GM18511 (cell line): ENCODE data around the gene RXFP1.
"Not testable (repeated sequence)": the region's sequence is repeated elsewhere in the genome, so short reads cannot be mapped to it uniquely, and the experiment has no call there.

Source experiments
- ATAC-seq: cut with Tn5 transposase; IDR thresholded peaks from one replicate; pipeline ENCODE4 v1.9.1; 2021; ENCODE audit warnings: mild to moderate bottlenecking, moderate library complexity; ENCODE audit not compliant: unreplicated experiment

RXFP1 gene

DNA sequence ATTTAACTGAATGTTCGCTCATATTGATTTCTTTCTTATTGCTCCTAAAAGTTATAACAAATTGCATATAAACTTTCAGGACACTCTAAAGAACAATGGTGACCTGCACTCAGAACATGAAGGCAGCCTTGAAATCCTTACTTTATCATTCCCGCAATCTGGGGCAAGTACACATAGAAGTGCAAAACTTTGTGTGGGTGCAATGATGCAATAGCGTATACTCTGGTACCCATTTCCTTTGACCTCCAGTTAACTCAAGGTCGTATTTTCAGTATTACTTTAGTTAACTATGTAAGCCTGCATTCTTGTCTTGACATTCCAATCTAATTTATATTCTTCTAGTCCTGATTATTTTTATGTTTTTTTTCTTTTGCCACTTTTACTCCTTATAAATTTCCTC lies 85.3 kb downstream of the RXFP1 start:
- ATAC-seq, result no peak

DNA sequence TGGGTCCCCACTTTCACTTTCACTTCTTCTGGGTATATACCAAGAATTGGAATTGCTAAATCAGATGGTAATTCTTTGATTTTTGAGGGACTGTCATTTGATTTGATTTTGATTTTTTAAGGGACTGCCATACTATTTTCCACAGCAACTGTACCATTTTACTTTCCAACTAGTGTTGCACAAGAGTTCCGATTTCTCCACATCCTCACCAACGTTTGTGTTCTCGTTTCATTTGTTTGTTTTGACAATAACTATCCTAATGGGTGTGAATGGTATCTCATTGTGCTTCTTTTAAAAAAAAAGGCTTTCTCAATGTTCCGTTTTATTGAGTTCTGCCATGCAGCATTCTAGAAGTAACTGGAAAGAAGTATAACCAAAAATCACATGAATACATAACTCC lies 87.4 kb downstream of the RXFP1 start:
- ATAC-seq, result no peak

DNA sequence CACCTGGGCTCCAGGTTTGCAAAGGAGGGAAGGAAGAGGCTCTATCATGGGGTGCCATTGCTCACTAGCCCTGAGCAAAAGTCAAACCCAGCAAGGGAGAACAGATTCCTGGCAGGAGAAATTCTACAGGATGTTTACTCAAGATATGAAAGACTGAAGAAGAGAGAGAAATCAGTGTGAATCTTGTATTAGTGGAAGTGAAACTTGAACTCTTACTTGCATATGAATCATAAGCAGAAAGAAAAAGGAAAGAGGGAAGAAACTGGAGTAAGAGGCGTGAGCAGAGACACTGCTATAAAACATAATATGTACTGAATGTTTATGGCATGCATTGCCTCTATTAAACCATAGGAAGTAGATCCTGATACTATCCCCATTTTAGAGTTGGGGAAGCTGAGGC lies 89.1 kb downstream of the RXFP1 start:
- peak; percentile 96 for ATAC-seq

DNA sequence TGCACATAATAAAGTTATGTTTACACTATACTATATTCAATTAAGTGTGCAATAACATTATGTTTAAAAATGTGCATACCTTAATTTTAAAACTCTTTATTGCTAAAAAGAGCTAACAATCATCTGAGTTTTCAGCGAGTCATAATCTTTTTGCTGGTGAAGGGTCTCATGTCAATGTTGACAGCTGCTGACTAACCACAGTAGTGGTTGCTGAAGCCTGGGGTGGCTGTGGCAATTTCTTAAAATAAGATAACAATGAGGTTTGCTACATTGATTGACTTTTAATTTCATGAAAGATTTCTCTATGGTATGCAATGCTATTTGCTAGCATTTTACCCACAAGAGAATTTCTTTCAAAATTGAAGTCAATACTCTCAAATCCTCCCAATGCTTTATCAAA lies 91.4 kb downstream of the RXFP1 start:
- no peak for ATAC-seq

DNA sequence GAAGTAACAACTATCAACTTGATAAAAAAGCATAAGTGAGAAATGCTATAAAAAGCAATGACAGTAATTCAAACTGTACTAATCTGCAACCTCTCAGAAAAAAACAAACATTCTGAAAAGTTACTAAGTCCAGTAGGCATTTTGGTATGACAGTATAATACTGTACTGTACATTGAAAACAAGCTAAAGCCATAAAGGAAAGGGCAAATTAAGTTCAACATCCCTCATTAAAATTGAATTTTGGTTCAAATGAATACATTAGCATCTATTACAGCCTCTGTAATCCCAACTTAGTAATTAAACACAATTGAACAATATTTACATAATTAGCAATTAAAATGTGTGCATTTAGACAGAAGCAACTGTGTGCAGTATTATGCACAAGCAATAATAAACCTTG lies 96.3 kb downstream of the RXFP1 start:
- ATAC-seq, result no peak

DNA sequence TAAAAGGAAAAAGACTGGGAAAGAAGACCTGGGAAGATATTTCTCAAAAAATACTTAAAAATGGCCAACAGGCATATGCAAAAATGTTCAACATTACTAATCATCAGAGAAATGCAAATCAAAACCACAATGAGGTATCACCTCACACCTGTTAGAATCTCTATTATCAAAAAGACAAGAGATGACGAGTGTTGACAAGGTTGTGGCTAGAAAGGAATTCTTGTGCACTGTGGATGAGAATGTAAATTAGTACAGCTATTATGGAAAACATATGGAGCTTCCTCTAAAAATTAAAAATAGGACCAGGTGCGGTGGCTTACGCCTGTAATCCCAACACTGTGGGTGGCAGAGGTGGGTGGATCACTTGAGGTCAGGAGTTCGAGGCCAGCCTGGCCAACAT lies 100.0 kb downstream of the RXFP1 start:
- peak; percentile 45 for ATAC-seq

DNA sequence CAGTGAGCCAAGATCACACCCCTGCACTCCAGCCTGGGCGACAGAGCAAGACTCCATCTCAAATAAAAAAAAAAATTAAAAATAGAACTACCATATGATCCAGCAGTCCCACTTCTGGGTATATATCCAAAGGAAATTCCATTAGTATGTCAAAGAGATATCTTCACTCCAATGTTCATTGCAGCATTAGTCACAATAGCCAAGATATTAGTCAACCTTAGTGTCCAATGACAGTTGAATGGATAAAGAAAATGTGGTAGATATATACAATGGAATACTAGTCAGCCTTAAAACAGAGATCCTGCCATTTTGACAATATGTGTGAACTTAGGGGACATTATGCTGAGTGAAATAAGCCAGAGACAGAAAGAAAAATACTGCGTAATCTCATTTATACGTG lies 100.6 kb downstream of the RXFP1 start:
- no peak for ATAC-seq

DNA sequence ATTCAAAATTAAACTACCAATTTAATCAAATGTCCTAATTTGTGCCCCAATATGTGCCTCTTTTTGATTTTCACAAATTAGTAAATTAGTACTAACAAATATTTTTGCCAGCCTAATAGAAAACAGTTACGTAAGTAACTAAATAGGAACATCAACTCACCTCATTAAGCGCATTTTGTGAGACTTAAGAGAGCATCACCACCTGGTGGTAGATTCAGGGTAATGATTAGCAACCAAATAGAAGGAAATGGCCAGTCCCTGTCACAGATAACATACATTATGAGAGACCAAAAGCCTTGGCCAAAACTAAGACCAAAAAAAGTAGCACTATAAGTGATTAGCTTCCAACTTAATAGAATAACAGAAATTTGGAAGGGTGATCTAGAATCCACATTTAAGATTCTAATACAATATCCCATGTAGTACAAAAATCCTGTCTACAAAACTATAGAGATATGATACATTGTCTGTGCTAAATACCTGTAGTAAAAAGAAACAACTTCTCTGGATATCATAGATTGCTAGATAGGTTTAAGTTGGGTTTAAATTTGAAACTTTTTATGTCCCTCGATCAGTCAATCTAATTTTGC lies 103.3 kb downstream of the RXFP1 start:
- peak; percentile 93 for ATAC-seq

DNA sequence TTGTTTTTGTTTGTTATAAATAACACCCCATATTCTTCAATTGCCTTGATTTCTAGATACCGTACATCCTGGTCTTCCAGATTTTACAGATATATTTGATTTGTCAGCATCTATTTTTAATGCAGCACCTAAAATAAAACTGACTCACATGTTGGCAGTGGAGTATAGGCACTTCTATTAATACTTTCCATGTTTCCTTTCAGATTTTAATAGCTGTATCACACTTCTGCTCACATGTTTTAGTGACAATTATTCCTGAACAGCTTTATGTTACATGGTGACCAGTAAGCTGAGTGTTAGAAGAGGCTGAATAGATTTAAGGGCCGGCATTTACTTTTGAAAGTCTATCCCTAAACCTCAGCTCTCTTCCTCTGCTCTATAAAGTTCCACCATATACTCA lies 103.9 kb downstream of the RXFP1 start:
- ATAC-seq, result no peak

DNA sequence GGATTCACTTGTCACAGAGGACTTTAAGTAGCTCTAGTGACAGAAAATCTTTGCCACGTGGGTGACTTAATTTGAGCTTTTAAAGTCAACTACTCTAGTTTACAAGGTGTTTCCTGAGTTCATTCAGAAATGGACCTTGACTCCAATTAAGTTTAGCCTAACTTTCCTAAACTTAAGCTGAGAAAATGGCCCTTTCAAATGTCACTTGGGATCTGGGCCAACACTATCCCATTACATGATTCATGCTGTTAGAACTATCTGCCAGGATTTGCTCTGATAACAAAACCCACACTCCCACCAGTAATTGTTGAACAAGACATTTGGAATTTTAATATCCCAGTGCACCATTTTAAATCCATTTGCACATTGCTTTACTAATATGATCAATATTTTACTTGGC lies 109.2 kb downstream of the RXFP1 start:
- ATAC-seq, result no peak

DNA sequence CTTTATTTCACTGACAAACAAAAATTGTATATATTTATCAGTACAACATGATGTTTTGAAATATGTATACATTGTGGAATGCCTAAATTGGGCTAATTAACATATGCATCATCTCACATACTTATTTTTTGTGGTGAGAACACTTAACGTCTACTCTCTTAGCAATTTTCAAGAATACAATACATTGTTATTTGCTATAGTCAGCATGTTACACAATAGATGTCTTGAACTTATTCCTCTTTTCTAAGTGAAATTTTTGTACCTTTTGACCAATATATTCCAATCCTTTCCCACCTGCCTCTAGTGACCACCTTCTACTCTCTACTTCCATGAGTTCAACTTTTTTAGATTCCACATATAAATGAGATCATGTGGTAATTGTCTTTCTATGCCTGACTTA lies 114.9 kb downstream of the RXFP1 start:
- ATAC-seq, result no peak

DNA sequence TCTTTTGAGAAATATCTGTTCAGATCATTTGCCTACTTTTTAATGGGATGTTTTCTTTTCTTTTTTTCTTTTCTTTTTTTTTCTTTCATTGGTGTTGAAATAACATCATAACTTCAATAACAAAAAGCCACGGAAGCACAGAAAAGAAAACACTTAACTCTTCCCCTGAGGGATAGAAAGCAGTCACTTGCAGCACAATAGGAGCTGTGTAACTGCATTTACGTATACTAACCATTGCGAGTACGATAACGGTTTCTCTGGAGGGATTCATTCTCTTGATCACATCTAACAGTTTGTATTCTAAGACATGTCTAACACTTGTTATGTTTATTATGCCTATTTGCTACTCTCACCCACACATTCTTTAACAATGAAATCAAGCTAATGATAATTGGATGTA lies 122.7 kb downstream of the RXFP1 start:
- ATAC-seq, result no peak

DNA sequence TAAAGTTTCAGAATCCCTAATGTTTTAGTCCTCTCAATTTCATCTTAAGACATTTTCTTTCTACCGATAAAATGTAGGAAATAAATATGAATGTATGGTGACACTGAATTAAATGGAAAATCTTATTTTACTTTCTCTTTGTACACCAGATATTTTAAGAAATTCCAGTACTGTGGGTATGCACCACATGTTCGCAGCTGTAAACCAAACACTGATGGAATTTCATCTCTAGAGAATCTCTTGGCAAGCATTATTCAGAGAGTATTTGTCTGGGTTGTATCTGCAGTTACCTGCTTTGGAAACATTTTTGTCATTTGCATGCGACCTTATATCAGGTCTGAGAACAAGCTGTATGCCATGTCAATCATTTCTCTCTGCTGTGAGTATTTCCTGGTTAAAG lies 123.1 kb downstream of the RXFP1 start:
- ATAC-seq, result no peak

DNA sequence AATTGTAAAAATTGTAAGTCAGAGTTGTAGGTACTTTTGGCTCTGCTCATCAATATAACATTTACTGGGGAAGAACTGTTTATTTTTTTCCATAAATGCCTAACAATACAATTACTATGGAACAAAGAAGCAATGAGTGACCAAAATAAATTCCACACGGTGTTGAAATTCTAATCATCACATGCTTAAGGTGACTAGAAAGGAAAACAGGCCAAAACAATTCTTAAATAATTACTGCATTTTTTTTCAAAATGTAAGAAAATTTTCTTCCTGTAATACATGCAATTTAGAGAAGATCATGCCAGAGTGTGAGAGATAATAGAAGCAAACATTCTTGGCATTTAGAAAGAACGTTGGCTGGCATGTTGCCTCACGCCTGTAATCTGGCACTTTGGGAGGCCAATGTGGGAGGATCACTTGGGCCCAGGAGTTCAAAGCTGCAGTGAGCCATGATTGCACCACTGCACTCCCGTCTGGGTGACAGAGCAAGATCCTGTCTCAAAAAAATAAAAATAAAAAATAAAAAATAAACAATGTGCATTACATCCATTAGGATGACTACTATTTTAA lies 127.5 kb downstream of the RXFP1 start:
- no peak for ATAC-seq

DNA sequence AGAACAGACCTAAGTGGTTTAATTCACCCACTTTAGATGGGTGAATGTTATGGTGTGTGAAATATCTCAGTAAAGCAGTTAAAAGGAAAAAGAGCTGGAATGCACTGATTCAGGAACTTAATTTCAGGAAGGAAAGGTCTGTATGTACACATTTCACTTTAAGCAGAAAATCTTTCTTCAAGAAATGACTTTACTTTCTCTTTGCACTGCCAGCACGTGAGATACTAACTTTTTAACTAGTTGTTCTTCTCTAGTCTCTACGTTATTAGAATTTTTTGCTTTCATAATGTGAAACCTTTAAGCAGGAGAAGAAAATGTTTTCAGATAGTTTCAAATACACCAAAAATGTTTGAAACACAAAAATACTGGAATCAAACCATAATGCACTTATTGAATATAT lies 131.2 kb downstream of the RXFP1 start:
- no peak for ATAC-seq

DNA sequence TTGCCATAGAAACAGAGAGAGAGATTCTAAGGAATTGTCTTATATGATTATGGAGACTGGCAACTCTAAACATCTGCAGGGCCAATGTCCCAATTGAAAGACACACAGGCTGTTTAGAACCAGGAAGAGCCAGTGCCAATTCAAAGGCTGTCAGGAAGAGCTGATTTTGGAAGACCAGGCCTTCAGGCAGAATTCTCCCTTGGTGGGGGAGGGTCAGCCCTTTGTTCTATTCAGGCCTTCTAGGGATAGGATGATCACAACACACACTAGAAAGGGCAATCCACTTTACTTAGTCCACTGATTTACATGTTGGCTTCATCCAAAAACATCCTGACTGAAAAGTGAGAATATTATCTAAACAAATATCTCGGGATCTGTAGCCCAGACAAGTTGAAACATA lies 134.8 kb downstream of the RXFP1 start:
- no peak for ATAC-seq

DNA sequence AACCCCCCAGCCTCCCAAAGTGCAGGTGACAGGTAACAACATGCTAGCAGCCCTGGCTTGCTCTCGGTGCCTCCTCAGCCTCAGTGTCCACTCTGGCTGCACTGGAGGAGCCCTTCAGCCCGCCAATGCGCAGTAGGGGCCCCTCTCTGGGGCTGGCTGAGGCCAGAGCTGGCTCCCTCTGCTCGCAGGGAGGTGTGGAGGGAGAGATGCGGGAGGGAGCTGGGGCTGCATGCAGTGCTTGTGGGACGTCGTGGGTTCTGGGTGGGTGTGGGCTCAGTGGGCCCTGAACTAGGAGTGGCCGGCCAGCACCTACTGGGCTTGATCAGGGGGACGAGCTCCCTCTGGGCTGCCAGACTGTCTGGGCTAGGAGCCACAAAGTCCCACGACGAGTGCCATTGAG lies 135.6 kb downstream of the RXFP1 start:
- ATAC-seq, result no peak

DNA sequence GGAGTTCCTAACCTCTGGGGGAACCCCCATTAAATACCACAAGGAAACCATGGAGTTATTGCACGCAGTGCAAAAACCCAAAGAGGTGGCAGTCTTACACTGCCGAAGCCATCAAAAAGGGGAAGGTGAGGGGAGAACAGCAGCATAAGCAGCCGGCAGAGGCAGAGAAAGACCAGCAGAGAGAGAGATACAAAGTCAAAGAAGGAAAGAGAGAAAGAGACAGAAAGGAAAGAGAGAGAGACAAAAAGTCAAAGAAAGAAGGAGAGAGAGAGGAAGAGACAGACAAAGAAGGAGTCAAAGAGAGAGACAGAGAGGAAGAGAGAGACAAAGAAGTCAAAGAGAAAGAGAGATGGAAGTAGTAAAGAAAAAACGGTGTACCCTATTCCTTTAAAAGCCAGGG lies 141.6 kb downstream of the RXFP1 start:
- ATAC-seq, result not testable (repeated sequence)

DNA sequence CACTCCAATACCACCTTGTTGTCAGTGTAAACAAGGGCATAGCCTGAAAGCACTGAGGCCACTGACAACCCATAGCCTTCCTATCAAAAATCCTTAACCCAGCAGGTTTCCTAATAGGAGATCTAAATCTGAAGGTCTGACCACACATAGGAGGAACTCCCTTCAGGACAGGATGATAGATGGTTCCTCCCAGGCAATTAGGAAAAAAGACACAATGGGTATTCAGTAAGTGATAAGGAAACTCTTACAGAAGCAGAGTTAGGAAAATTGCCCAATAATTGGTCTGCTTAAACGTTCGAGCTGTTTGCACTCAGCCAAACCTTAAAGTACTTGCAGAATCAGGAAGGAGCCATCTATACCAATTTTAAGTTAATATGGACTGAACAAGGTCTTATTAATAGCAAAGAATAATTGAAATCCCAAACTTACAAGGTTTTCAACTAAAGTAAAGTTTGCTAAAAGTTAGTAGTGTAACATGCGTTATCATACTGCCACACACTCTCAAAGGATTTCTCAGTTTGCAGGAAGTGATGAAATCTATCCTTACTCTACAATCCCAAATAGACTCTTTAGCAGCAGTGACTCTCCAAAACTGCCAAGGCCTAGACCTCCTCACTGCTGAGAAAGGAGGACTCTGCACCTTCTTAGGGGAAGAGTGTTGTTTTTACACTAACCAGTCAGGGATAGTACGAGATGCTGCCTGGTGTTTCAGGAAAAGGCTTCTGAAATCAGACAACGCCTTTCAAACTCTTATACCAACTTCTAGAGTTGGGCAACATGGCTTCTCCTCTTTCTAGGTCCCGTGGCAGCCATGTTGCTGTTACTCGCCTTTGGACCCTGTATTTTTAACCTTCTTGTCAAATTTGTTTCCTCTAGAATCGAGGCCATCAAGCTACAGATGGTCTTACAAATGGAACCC lies 142.3 kb downstream of the RXFP1 start:
- not testable (repeated sequence) for ATAC-seq

DNA sequence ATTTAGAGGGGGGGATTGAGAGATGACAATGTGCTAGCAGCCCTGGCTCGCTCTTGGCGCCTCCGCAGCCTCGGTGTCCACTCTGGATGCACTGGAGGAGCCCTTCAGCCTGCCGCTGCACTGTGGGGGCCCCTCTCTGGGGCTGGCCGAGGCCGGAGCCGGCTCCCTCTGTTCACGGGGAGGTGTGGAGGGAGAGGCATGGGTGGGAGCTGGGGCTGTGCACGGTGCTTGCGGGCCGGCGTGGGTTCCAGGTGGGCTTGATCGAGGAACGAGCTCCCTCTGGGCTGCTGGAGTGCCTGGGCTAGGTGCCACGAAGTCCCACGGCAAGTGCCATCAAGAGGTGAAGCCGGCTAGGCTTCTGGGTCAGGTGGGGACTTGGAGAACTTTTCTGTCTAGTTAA lies 143.1 kb downstream of the RXFP1 start:
- no peak for ATAC-seq

DNA sequence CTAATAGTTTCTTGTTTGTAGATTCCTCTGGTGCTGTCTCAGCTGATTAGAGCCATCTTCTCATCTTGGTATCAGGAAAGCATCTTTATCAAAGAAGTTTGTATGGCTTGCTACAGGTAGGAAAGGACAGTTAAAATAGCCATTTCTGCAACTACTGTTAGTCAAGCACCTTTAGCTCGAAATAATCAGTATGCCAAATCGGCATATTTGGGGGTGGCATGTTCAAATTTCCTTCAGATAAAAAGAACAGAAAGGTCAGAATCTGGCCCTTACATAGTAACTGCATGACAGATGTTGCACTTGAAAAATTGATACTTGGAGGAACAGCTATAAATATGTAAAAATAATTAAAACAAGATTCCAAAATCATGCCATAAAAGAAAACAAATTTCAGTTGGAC lies 145.2 kb downstream of the RXFP1 start:
- no peak for ATAC-seq

DNA sequence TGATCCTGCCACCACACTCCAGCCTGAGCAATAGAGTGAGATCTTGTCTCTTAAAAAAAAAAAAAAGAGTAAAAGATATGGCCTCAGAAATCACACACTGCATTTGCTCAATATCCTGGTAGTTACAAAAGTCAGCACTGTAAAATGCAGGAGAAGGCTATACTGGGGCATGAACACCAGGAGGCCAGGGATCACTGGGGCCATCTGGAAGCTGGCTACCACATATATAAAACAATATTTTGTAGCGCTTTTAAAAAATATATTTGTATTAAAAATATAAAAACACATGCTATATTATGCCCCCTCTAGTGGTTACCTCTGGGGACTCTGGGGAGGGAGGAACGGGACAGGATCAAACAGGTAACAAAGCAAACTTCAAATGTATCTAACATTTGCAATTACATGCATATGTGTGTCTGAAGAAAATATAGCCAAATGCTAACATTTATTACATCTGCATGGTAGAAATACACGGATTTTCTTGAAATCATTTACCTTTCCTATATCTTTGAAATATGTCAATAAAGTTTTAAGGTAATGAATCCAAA lies 146.0 kb downstream of the RXFP1 start:
- no peak for ATAC-seq
